GM19035 (cell line): Measurements from ENCODE around the gene CARHSP1.
"Not testable (repeated sequence)": the region's sequence is repeated elsewhere in the genome, so short reads cannot be mapped to it uniquely, and the experiment has no call there.

Experiments
- ATAC-seq: cut with Tn5 transposase; IDR thresholded peaks from one replicate; pipeline ENCODE4 v1.9.1; 2021; ENCODE audit not compliant: unreplicated experiment

Gene CARHSP1

DNA sequence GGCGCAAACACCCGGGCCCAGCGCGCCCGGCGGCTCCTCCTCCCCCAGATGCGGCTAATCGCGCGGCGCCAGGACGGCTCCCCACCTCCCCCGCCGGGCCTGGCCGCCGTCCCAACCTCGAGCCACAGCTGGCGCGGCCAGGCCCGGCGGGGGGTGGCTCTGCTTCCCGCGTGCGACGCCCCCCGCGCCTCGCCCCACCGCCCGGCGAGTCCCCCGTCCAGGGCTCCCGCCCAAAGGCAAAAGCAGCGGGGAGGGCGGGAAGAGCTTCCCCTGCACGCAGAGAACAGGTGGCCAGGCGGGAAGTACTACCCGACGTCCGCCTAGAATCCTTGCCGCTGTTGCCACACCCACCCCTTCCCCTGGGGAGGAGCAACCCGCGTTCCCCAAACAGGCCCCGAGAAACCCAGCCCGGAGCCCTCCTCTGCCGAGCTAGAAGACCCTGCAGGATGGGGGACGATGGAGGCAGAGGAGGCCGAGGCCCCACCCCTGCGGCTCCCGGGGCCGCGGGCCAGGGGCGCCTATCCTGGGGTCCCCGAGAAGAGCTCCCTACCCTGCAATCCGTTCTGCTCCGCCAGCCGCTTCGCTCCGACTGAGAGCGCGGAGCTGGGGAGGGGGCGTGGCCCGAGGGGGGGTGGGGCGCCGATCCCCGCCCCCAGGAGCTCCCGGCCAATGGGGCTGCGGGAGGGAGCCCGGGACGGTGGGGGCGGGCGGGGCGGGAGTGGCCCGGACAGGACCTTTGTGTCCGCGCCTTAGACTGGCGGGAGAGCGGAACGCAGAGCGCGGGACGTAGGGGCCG is at the start of gene CARHSP1:
CARHSP1 (minus strand) TSS at position 591 of the 796 bp plus-strand sequence. CDS start 9,678 bp downstream, outside the sequence.
- peak; percentile 73 for ATAC-seq

DNA sequence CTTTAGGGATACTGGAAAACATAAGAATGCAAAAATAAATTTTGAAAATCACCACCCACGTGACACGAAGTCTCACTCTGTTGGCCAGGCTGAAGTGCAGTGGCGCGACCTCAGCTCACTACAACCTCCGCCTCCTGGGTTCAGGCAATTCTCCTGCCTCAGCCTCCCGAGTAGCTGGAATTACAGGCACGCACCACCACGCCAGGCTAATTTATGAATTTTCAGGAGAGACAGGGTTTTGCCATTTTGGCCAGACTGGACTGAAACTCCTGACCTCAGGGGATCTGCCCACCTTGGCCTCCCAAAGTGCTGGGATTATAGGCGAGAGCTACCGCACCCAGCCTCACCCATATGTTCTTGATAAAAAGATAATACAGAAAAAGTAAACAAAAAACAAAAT is 48.5 kb upstream of the CARHSP1 start:
- ATAC-seq = not testable (repeated sequence)

DNA sequence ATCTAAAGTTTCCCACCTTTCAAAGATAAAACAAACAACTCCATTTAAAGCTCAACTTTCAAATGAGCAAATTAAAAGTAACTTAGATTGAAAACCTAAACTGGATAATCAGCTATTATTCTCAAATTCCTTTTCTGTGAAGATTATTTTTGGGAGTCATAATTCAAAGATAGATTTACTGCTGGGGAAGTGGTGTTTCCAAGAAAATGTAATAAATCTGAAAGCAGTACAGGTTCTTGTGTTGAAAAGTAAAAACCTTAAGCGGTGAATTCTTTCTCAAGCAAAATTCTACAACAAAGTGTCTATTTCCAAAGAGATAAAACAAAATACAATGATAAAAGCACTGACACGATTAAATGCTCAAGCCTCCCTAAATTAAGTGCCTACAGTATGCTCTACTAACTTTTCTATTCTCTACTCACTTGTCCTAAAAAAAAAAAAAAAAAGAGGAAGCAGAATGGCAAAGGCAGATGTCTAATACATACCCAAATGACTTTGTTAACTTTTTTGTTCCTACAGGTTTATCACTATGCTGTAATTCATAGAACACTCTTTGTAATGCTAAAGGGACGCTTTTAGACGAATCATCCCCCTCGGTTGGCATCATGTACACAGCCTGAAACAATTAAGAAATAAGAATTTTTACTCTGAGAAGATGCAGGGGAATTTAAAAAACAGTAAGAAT is 47.9 kb upstream of the CARHSP1 start:
- no peak for ATAC-seq

DNA sequence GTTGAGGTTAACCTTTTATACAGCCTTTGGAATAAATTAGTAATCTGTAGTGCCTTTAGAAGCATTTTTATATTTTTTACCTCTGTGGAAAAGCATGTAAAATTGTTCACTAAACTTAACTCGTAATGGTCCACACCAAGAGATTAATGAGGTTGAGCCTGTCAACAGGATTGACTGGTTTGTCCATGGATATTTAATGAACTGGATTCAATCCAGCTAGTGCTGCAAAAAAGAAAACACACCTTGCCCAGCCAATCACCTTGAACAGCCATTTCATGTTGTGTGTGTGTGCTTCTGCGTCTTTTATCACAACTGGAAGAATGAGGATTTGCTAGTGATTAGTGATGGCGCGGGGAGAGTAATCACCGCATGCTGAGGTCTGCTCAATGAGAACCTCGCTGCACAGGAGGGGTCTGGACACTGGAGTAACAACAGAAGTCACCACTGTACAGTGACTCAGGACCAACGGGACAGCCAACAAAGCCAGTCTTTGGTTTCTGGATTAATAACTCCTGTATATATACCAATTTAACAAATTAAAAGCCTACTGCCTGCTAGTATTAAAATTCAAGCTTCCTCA is 47.0 kb upstream of the CARHSP1 start:
- no peak for ATAC-seq

DNA sequence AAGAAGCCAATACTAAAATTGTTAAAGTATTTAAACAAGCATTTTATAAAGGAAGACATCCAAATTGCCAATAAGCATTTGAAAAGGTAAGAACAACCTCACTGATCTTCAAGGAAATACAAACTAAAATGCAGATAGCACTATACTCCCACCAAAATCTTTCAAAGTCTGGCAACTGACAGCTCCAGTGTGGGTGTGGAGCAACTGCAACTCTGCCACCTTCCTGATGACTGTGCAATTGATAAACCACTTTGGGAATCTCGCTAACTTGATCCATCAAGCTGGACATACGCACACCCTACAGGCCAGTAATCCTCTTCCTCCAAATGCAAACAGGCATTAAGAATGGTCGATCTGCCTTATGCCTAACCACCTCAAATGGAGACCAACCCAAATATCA is 45.3 kb upstream of the CARHSP1 start:
- no peak for ATAC-seq

DNA sequence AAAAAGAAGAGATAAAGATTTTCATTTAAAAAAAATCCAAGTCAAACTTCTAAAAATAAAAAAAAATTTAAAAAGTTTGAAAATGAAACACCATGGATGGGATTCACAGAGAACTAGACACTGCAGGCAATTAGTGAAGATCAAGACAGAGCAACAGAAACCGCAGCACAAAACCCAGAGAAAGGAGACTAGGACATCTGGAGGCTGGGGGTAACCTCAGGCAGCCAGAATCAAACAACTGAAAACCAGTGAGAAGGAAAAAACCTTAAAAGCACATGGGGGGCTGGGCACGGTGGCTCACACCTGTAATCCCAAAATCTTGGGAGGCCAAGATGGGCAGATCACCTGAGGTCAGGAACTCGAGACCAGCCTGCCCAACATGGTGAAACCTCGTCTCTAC is 44.0 kb upstream of the CARHSP1 start:
- ATAC-seq = no peak

DNA sequence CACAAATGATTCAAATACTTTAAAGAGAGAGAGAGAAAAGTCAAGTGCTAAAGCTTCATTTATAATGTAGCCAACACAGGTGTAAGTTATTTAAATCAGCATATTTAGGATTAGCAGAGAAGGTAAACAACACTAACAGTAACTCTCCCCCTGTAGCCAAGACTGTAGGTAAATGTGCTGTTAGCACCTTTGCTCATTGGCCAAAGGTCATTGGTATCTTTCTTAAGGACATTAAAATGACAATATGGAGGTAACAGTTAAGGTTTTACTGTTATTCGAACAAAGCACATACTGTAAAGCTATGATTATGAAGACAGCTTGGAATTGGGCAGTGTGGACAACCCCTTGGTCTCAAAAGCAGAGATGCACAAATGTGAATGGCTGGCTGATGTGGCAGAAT is 42.0 kb upstream of the CARHSP1 start:
- no peak for ATAC-seq

DNA sequence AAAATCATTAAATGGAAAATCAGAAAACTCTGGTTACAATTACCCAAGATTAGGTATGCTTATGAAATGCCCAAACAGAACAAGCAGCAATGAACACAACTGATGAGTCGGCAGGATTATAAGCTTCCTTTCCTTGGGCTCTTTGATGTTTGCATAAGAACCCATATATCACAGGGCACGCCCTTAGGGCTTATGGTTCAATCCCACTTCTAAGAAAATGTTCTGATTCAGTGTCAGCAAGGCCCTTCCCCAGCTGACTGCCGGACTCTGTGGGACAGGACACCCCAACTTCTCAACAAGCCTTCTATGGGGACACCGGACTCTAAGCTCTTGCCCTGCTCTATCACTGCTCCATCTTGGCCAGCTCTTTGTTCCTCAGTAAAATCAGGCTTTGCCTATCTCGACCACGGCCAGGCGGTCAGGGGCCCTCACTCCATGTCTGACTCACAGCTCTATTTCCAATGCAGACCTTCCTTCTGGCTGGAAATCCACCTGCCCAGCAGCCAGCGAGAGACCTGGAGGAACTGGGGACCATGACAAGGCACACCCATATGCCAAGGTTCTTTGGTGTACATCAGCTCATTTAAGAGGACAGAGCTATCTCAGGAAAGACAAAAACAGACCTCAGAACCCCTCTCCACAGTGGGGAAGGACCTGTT is 40.1 kb upstream of the CARHSP1 start:
- ATAC-seq = no peak

DNA sequence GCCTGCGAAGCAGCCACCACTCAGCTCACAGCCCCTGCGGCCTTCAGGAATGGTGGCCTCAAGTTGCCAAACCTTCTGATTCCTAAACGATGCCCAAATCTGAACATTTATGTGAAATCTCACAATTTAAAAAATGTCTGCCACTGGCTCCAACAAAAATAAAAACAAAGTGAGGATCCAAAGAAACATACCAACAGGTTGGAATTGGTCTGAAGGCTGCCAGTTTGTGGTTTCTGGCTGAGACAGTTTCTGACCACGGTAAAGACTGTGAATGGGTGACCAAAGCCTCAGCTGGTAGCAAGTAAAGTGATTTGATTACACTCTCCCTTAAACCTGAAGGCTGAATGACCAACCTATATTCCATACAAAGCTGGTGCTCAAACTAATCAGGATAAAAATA is 38.3 kb upstream of the CARHSP1 start:
- ATAC-seq = no peak

DNA sequence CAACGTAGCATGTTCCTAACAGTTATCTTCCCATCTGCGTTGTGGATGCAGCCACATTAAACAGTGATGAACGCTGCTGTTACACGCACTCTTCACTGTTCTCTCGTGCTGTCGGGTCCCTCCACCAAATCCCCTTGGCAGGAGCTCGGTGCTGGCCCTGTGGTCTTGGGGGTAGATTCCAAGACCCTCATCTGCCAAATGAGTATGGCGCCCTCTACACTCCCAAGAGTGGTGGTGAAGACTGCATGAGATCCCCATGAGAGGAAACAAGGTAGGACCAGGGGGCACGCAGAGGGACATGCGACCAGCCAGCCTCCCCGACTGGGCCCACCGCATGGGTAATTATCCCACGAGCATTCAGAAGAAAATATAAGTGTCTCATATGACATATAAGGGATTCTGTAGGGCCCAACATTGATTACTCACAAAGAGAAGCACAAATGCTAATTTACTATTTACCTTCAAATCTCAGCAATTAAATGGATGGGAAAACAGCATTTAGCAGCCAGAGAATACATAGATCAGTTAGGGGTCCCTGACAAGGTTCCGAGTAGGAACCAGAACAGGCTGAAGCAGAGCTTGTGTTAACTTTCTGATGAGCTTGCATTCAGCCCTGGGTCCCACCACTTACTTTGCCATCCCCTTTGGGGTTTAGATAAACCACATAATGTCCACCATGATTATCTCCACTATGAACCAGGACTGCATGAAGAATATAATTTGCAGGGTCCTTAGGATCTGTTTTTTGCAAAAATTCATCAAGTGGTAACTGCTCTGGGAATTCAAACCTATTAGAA is 37.2 kb upstream of the CARHSP1 start:
- ATAC-seq = no peak

DNA sequence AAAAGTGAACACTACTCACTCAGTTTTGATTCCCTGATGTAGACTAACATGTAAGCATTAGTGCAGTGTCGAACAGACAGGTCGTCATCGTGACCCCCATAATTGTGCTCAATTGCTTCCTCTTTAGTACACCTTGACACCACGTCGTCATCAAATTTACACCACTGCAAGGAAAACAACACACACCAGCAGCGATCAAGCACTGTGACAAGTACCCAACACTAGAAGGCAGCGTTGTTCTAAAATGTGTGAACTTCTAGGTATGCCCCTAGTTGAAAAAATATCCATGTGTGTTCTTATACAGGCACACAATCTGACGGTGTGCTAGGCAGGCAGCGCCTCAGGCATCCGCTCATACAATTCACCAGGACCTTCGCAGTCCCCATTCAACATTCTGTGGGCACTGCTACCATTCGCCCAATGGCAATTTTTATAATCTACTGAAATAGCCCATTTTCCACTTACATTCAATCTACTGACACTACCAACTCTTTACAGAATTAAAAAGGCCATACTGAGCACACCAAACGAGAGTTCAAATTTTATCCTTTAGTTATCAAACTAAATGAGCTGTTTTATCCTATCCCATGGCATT is 36.5 kb upstream of the CARHSP1 start:
- ATAC-seq = no peak

DNA sequence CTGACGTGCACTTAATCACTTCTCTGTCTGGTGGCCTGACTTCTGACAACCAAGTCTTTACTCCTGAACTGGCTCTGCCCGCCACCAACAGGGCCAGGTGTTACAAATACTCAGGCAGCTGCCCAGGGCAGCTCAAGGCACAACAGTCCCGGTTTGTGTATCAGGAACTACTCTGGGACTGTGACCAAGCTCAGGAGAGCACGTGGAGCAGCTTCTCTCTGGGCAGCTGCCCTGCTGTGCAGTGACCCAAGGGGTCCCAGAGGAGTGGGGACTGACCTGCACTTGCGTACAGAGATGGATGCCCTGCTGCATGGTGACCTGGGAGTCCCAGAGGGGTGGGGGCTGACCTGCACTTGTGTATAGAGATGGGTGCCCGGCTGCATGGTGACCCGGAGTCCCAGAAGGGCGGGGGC is 35.2 kb upstream of the CARHSP1 start:
- ATAC-seq = no peak

DNA sequence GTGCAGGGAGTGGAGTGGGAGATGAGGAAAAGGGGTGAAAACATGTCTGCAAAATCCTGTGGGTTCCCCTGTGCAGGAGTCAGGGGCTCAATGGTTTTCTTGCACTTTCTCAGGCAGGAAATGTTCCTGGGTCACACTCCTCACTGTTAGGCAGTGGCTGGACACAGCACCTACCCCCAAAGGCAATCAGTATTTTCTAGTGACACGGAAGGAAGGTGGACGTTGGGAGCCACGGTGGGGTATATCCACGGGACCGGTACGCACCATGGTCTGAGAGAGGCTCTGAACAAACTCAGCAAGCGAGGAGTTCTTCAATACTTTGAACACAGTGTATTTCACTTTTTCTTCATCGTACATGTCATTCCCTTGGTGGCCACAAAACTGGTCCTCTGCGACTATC is 34.2 kb upstream of the CARHSP1 start:
- no peak for ATAC-seq

DNA sequence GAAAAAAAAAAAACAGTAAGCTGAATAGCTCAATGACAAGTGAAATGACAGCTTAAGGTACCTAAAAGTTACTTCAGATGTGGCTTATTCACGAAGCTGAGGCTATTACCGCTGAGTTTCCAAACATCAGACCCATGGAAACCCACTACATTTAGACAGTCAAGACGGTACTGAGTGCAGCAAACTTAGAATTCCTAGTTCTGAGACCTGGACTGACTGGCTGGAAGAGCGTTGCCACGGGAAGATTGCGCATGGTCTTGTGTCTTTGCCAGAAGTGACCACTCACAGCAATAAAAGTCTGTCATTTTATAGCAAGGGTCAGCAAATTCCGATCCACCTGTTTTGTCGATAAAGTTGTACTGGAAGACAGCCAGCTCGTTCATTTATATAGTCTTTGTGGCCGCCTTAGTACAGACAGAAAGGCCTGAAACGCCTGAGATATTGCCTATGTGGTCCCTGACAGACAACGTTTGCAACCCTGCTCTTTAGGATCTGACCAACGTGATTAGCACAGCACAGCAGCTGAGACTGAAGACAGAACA is 32.6 kb upstream of the CARHSP1 start:
- ATAC-seq = no peak

DNA sequence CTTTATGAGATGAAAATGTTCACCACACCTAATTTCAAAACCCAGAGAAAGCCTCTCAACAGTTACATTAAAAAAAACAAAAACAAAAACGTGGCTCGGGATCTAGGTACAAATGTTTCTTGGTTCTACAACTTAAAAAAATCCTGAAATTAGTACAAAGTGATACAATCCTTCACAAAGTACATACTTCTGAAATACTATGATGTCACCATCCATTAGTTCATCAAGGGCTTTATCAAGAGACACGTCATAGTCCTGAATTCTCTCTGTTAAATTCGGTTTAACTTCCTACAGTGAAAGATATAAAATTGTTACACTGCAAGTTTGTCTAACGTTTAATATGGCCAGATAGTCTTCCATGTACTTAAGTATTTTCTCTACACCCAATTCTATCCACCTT is 31.5 kb upstream of the CARHSP1 start:
- ATAC-seq = no peak

DNA sequence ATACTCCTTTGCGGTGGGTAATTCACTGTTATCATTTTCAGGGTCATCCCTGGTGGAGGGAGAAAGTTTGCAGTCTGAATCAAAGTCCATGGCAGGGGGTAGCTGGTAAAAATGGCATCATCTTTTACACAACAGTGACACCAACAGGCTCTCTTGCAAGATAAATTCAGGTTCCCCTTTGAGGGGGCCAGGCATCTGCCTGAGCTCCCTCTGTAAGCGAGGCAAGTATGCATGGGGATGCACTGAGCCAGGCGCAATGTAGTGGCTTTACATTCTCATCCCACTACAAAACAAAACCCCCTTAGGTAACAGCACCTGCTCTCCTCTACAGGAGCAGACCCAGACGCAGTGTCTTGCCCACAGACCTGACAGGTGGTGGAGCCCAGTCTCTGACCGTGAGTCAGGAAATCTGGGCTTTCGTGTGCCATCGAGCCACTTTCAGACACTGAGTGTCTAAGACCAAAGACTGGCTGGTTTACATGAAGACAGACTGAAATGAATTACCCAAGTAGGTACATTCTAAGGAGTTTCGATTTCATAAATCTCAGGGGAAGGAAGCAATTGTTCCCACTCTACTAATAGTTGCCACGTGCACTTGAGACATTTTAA is 31.0 kb upstream of the CARHSP1 start:
- ATAC-seq = no peak

DNA sequence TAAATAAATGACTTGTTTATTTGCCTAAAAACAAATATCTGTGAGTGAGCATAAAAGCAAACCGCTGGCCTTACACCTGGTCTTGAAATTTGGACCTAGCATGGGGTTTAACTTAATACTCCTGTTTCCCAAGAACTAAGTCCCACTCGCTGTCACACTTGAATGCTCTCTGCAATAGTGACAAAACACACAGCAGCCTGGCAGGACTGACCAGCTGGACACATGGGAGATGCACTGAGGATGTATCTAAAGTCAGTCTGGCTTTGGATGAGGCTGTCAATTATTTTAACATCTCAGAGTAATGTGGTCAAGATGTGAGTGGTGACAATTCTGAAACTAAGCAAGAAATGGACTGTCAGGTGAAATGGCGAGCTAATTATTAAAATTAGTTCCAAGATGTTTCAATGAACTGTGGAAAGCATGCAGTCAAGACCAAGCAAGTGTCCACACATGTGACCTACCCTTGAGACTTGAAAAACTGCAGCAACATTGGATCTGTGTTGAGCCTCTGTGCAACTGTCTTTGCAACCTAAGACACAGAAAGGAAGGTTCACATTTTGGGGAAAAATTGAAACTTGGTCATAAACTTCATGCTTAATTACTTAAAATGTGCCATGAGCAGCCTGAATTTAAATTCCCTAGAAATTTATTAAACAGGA is 30.0 kb upstream of the CARHSP1 start:
- no peak for ATAC-seq

DNA sequence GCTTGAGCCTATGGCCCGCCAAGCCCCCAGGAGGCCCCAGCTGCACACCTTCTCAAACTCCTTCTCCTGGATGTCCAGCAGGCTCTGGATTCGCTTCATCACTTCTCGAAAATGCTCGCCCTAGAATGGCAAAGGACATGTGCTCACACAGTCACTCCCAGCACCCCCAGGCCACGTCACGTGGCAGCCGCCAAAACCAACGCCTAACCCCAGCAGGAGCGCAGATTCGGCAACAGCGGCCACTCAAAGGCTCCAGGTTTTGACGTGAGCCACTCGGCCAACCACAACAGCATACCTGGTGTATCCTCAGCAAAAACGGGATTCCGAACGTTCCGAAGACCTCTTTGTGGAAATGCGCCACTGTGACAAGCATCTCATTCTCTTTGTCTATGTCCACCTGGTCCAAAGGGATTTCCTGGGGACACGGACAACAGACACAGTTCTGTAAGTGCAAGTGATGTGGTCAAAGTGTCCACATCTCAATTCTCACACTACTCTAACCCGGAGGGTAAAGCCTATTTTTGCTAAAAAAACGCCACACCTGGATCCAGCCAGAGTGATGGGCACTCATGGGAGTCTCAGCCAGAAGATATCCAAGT is 26.0 kb upstream of the CARHSP1 start:
- no peak for ATAC-seq
